NB4 (cell line): ENCODE measurements around the gene EMC7.

ENCODE experiments used
- DNase-seq: peaks from one replicate; pipeline ENCODE4 v3.0.0; 2010; ENCODE audit warnings: low read depth
- H3K4me3 ChIP-seq: one replicate; pipeline ENCODE4 v1.5.1; 2011; ENCODE audit warnings: mild to moderate bottlenecking, low read depth, low read length, moderate library complexity
- MAX ChIP-seq: IDR thresholded peaks from 2 replicates; pipeline ENCODE4 v1.6.1; 2011; ENCODE audit warnings: low read depth, low read length
- MYC ChIP-seq: IDR thresholded peaks from 2 replicates; pipeline ENCODE4 v1.6.1; 2011; ENCODE audit warnings: low read depth, low read length
- POLR2A ChIP-seq: IDR thresholded peaks from 2 replicates; pipeline ENCODE4 v1.6.1; 2011; ENCODE audit warnings: mild to moderate bottlenecking; ENCODE audit not compliant: insufficient read length; ENCODE audit errors: extremely low read depth
- TF ChIP-seq, protein P1 (sequence below): IDR thresholded peaks from one replicate; pipeline ENCODE4 v1.5.1; 2012; ENCODE audit warnings: low read depth, low read length

Gene EMC7

DNA sequence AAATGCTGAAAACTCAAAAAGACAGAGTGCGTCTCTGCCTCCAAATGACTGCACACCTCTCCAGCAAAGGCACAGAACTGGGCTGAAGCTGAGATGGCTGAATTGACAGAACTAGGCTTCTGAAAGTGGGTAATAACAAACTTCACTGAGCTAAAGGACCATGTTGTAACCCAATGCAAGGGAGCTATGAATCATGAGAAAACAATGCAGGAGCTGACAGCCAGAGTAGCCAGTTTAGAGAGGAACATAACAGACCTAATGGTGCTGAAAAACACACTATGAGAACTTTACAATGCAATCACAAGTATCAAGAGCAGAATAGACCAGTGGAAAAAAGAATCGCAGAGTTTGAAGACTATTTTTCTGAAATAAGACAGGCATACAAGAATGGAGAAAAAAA is 52.5 kb downstream of the EMC7 start:
- DNase-seq: peak; percentile 24
- no peak for TF ChIP-seq POLR2A
- TF ChIP-seq MYC: no peak
- TF ChIP-seq, protein P1, sequence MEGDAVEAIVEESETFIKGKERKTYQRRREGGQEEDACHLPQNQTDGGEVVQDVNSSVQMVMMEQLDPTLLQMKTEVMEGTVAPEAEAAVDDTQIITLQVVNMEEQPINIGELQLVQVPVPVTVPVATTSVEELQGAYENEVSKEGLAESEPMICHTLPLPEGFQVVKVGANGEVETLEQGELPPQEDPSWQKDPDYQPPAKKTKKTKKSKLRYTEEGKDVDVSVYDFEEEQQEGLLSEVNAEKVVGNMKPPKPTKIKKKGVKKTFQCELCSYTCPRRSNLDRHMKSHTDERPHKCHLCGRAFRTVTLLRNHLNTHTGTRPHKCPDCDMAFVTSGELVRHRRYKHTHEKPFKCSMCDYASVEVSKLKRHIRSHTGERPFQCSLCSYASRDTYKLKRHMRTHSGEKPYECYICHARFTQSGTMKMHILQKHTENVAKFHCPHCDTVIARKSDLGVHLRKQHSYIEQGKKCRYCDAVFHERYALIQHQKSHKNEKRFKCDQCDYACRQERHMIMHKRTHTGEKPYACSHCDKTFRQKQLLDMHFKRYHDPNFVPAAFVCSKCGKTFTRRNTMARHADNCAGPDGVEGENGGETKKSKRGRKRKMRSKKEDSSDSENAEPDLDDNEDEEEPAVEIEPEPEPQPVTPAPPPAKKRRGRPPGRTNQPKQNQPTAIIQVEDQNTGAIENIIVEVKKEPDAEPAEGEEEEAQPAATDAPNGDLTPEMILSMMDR: no peak
- TF ChIP-seq MAX: no peak
- H3K4me3 ChIP-seq: no peak overlapping the region

- no peak for DNase-seq
- peak overlapping the region; percentile 72 for H3K4me3 ChIP-seq
- no peak for TF ChIP-seq MYC
- TF ChIP-seq, protein P1: no peak
- TF ChIP-seq MAX: no peak
- TF ChIP-seq POLR2A: no peak
Measured at GRCh38 chr15:34047893-34048775, 53.5 kb downstream of the EMC7 start.

DNA sequence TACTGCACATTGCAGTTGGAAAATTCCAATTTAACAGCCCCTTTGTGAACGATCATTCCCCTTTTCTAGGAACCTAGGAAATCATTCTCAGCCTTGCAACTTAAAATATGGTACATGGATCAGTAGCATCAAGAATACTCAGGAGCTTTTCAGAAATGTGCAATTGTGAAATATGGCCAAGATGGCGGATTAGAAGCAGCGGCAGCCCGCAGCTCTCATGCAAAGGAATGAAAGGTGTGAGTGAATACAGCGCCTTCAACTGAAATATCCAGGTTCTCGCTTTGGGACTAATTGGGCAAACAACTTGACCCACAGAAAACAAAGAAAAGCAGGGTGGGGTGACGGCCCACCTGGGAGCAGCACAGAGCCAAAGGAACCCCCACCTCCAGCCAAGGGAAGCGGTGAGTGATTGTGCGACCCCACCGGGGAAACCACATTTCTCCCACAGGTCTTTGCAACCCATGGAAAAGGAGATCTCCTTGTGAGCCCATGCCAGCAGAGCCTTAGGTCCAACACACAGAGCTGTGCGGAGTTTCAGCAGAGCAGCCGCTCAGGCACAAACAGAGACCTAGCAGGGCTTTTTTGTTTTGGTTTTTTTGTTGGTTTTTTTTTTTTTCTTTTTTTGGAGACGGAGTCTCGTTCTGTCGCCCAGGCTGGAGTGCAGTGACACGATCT is 55.1 kb downstream of the EMC7 start:
- peak; percentile 86 for DNase-seq
- H3K4me3 ChIP-seq: peak overlapping the region; percentile 70
- no peak for TF ChIP-seq MAX
- TF ChIP-seq POLR2A: peak; percentile 48

GRCh38 chr15:34043813-34044212 is 57.8 kb downstream of the EMC7 start:
- TF ChIP-seq MYC: no peak
- TF ChIP-seq POLR2A: no peak
- TF ChIP-seq, protein P1: no peak
- TF ChIP-seq MAX: no peak
- no peak for DNase-seq
- H3K4me3 ChIP-seq: no peak overlapping the region

DNA sequence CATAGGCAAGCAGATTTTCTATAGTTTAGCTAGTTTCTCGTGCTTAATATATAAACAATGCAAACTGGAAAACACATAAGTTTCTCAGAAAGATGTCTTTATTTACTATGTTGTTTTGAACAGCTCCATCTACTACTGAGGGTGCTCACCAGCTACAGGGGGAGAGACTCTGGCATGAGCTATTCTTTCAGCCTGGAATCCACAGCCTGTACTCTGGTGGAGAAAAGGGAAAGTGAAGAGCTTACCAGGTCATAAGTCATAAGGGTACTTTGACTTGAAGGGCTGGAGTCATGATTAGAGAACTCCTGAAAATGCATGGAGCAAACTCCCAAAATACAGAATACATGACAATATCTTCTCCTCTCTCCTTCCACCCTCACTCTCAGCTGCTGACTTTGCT is 58.3 kb downstream of the EMC7 start:
- no peak for TF ChIP-seq POLR2A
- no peak for TF ChIP-seq MYC
- TF ChIP-seq, protein P1: no peak
- TF ChIP-seq MAX: no peak
- no peak overlapping the region for H3K4me3 ChIP-seq
- peak; percentile 16 for DNase-seq

DNA sequence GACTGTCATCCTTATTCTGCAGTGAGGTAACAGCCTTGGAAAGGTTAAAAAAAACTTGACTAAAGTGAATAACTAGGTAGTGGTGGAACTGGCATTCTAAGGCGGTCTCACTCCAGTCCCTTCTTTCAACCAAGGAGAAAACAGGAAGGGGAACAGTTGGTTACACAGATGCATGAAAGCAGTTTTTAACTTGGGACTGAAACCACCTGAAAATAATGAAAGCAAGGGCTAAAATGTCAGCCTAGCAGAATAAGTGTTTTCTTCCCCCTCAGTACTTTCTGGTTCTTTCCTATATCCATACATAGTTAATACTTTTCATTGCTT is 61.9 kb downstream of the EMC7 start:
- TF ChIP-seq MAX (no peak), POLR2A (peak; percentile 27), MYC (0 out of 2 replicates have a peak, but pooled peaks have one; percentile 5)
- TF ChIP-seq, protein P1: no peak
- DNase-seq: peak; percentile 69
- H3K4me3 ChIP-seq: peak overlapping the region; percentile 65
